Measurements from ENCODE around the gene TMOD1. TPM values are rescaled to one million over a fixed set of nuclear protein-coding genes. Genes with fewer than 3 reads are reported as not detected.

TMOD1 gene
- total and polyA plus RNA-seq, 2 of the 8 experiments (the other 6 are each of a cell fraction or from before 2014, with no cell fraction given) = 0.17 to 0.88 TPM

GRCh38 chr9:97600531-97601227 lies 99.2 kb downstream of the TMOD1 start:
- H4K8ac ChIP-seq (ENCODE audit: extremely low read depth, insufficient read depth, low read length) = no peak overlapping the region
- no peak overlapping the region for H3K9ac ChIP-seq (replicated peaks in 1 of 4; ENCODE audit: extremely low read depth in 1 of 4, low read depth in 3 of 4, low read length in 3 of 4)
- H2AK5ac ChIP-seq (ENCODE audit: low read depth, low read length) = no peak overlapping the region
- no peak overlapping the region for H3K56ac ChIP-seq (replicated peaks; ENCODE audit: insufficient read length, low read depth, low read length)
- H3K4me3 ChIP-seq (ENCODE audit: extremely low read depth in 1 of 4, insufficient read depth in 2 of 4, low read depth in 3 of 4, low read length in 4 of 4) = no peak overlapping the region
- no peaks in the 10 kb centered on the region for H3K9me3 ChIP-seq (ENCODE audit: insufficient read depth in 2 of 2, low read depth in 1 of 2, low read length in 1 of 2)
- ChIA-PET CTCF (ENCODE audit: partially characterized antibody) (interaction anchor here (0.8 to 22.2 kb wide), 7 partner anchors 12 to 160 kb away, joined by 3 to 574 read pairs (median 4); partner anchors contain the start of gene TMOD1), POLR2A (ENCODE audit: partially characterized antibody) (no interaction called here)
- H3K4me1 ChIP-seq (replicated peaks in 1 of 4; ENCODE audit: control insufficient read depth in 3 of 4, insufficient read depth in 4 of 4, low read length in 3 of 4) = peaks cover 0 to 5% (median 0%) of the 10 kb centered on the region in 4 experiments; a peak in 3 of 7 replicates
- no peak overlapping the region for H3K18ac ChIP-seq (ENCODE audit: extremely low read depth, low read length)
- H2BK12ac ChIP-seq (ENCODE audit: low read depth, low read length) = no peak overlapping the region
- H3K23ac ChIP-seq (ENCODE audit: insufficient read length) = no peak overlapping the region
- no peaks in the 10 kb centered on the region for H4K20me1 ChIP-seq (replicated peaks in 1 of 2; ENCODE audit: control insufficient read depth in 1 of 2, insufficient read depth in 2 of 2, low read length in 2 of 2)
- H3K79me1 ChIP-seq (ENCODE audit: low read depth, low read length) = no peaks in the 10 kb centered on the region; the same call in 1 of the 2 replicates
- H3K27ac ChIP-seq (ENCODE audit: low read depth, low read length) = no peak overlapping the region
- H4K5ac ChIP-seq (ENCODE audit: insufficient read length, low read depth, low read length) = no peak overlapping the region
- no peak for FAIRE-seq
- H3K14ac ChIP-seq (ENCODE audit: insufficient read length) = no peak overlapping the region
- DNase-seq (ENCODE audit: low read depth in 1 of 2, low spot score in 2 of 2) = no peak
- no peak overlapping the region for H4K91ac ChIP-seq (replicated peaks; ENCODE audit: insufficient read length, low read length)
- no peak overlapping the region for H2BK20ac ChIP-seq (ENCODE audit: low read length)
- TF ChIP-seq SIRT6 (IDR thresholded peaks at IDR 0.05; ENCODE audit: low read length) (no peak), RFX5 (IDR thresholded peaks at IDR 0.05; ENCODE audit: borderline replicate concordance, low read depth, low read length) (no peak), FOSL1 (IDR thresholded peaks at IDR 0.05; ENCODE audit: insufficient read depth, low read depth, low read length) (no peak), SP2 (IDR thresholded peaks at IDR 0.05; ENCODE audit: low read length) (no peak), CTCF (IDR thresholded peaks at IDR 0.05; ENCODE audit: control extremely low read depth in 1 of 3, insufficient read depth in 1 of 3, low read depth in 1 of 3, low read length in 3 of 3) (no peak), BCL11A (IDR thresholded peaks at IDR 0.05; ENCODE audit: low read depth in 2 of 2, low read length in 2 of 2) (no peak), KDM5A (IDR thresholded peaks at IDR 0.05; ENCODE audit: low read length) (no peak)
- H2BK120ac ChIP-seq (replicated peaks; ENCODE audit: low read depth, low read length) = no peak overlapping the region
- H3K36me3 ChIP-seq (ENCODE audit: control insufficient read depth in 2 of 4, insufficient read depth in 4 of 4, low read length in 3 of 4) = peaks cover 20 to 50% (median 39%) of the 10 kb centered on the region in 4 experiments
- H3K4ac ChIP-seq (replicated peaks; ENCODE audit: insufficient read length, low read depth, low read length) = no peak overlapping the region
- no peaks in the 10 kb centered on the region for H3K23me2 ChIP-seq (ENCODE audit: low read depth, low read length)
- no peak overlapping the region for H2BK5ac ChIP-seq (ENCODE audit: low read depth, low read length)
- 94% methylated on average over 8 of the region's 8 CpGs; no CpG with 5 or more reads in 1 of the 2 experiments for WGBS, 2 experiments (ENCODE audit: extremely low coverage in 1 of 2, insufficient coverage in 1 of 2, insufficient read length in 1 of 2, insufficient replicate concordance in 2 of 2, low coverage in 1 of 2, low lambda C conversion rate in 2 of 2, missing lambda C conversion rate in 1 of 2)
- H3K4me2 ChIP-seq (ENCODE audit: insufficient read depth in 1 of 2, low read depth in 2 of 2, low read length in 2 of 2) = no peak overlapping the region
- H3K79me2 ChIP-seq (ENCODE audit: control insufficient read depth in 1 of 2, insufficient read depth in 2 of 2, low read length in 2 of 2) = no peaks in the 10 kb centered on the region
- H2BK15ac ChIP-seq (ENCODE audit: low read length) = no peak overlapping the region
- no peak overlapping the region for H2AFZ ChIP-seq (ENCODE audit: low read length)
- no peaks in the 10 kb centered on the region for H3K27me3 ChIP-seq (replicated peaks in 1 of 4; ENCODE audit: control insufficient read depth in 3 of 4, extremely low read depth in 1 of 4, insufficient read depth in 3 of 4, low read length in 3 of 4)

Measured in H1 (cell line).